ENCODE data around the gene AKR1C2.
"Not testable (repeated sequence)": the region's sequence is repeated elsewhere in the genome, so short reads cannot be mapped to it uniquely, and the experiment has no call there.

The AKR1C2 gene

GRCh38 chr10:5023177-5023805, 19.6 kb upstream of the AKR1C2 start:
- no peak for DNase-seq

GRCh38 chr10:5021624-5022290, 18.1 kb upstream of the AKR1C2 start:
- DNase-seq = not testable (repeated sequence)

GRCh38 chr10:5019770-5020612, 16.3 kb upstream of the AKR1C2 start:
- peak; percentile 42 for DNase-seq

- not testable (repeated sequence) for DNase-seq
Measured at GRCh38 chr10:5018671-5019277, 15.1 kb upstream of the AKR1C2 start.

- no peak for DNase-seq
Measured at GRCh38 chr10:5018134-5018533, 14.5 kb upstream of the AKR1C2 start.

- DNase-seq = no peak
Measured at GRCh38 chr10:5014936-5015335, 11.3 kb upstream of the AKR1C2 start.

- DNase-seq = not testable (repeated sequence)
Measured at GRCh38 chr10:5014200-5014910, 10.7 kb upstream of the AKR1C2 start.

- DNase-seq = no peak
Measured at GRCh38 chr10:5013385-5013784, 9.7 kb upstream of the AKR1C2 start.

GRCh38 chr10:5012595-5012994, 8.9 kb upstream of the AKR1C2 start:
- DNase-seq = no peak

- not testable (repeated sequence) for DNase-seq
Measured at GRCh38 chr10:5011392-5011791, 7.7 kb upstream of the AKR1C2 start.

GRCh38 chr10:5010043-5010442, 6.4 kb upstream of the AKR1C2 start:
- DNase-seq = not testable (repeated sequence)

- DNase-seq = not testable (repeated sequence)
Measured at GRCh38 chr10:5008857-5009548, 5.3 kb upstream of the AKR1C2 start.

GRCh38 chr10:5004501-5004900, 844 bp upstream of the AKR1C2 start:
- DNase-seq = not testable (repeated sequence)

GRCh38 chr10:5004030-5004385, 351 bp upstream of the AKR1C2 start:
- not testable (repeated sequence) for DNase-seq

GRCh38 chr10:5002013-5002727, 1.5 kb downstream of the AKR1C2 start:
- DNase-seq = no peak

GRCh38 chr10:4998671-4999070, 5.0 kb downstream of the AKR1C2 start:
- DNase-seq = no peak

GRCh38 chr10:4994260-4994659, 9.4 kb downstream of the AKR1C2 start:
- not testable (repeated sequence) for DNase-seq

GRCh38 chr10:4992564-4992963, 11.1 kb downstream of the AKR1C2 start:
- DNase-seq = not testable (repeated sequence)

- not testable (repeated sequence) for DNase-seq
Measured at GRCh38 chr10:4991463-4991862, 12.2 kb downstream of the AKR1C2 start.

- DNase-seq = no peak
Measured at GRCh38 chr10:4990217-4990616, 13.4 kb downstream of the AKR1C2 start.

GRCh38 chr10:4988000-4988641, 15.5 kb downstream of the AKR1C2 start:
- not testable (repeated sequence) for DNase-seq
